Adipocyte (in vitro differentiated cells): ENCODE measurements around the gene C1QTNF6.
A peak's percentile ranks its signal among the peaks of the same experiment; 100 is the strongest.
"Not testable (repeated sequence)": the region's sequence is repeated elsewhere in the genome, so short reads cannot be mapped to it uniquely, and the experiment has no call there.

Source experiments
- DNase-seq: peaks from one replicate; pipeline ENCODE4 v3.0.0-alpha.2; 2015; ENCODE audit warnings: low read depth
- H3K27me3 ChIP-seq: replicated peaks from 2 replicates; pipeline ENCODE4 v1.7.0; 2013; ENCODE audit warnings: mild to moderate bottlenecking, low read length, moderate library complexity; ENCODE audit not compliant: control insufficient read depth, insufficient read depth
- H3K36me3 ChIP-seq: 2 replicates; pipeline ENCODE4 v1.7.0; 2013; ENCODE audit warnings: low read length, mild to moderate bottlenecking, moderate library complexity; ENCODE audit not compliant: control insufficient read depth, insufficient read depth, severe bottlenecking
- H3K4me1 ChIP-seq: 2 replicates; pipeline ENCODE4 v1.7.0; 2013; ENCODE audit warnings: mild to moderate bottlenecking, low read length, moderate library complexity; ENCODE audit not compliant: control insufficient read depth, insufficient read depth
- H3K4me3 ChIP-seq: 2 replicates; pipeline ENCODE4 v1.7.0; 2013; ENCODE audit warnings: mild to moderate bottlenecking, low read length, moderate library complexity
- H3K9ac ChIP-seq: 2 replicates; pipeline ENCODE4 v1.7.0; 2013; ENCODE audit warnings: mild to moderate bottlenecking, low read length, moderate library complexity
- H3K9me3 ChIP-seq: 2 replicates; pipeline ENCODE4 v1.7.0; 2013; ENCODE audit warnings: mild to moderate bottlenecking, low read length, moderate library complexity; ENCODE audit not compliant: control insufficient read depth

C1QTNF6 gene

DNA sequence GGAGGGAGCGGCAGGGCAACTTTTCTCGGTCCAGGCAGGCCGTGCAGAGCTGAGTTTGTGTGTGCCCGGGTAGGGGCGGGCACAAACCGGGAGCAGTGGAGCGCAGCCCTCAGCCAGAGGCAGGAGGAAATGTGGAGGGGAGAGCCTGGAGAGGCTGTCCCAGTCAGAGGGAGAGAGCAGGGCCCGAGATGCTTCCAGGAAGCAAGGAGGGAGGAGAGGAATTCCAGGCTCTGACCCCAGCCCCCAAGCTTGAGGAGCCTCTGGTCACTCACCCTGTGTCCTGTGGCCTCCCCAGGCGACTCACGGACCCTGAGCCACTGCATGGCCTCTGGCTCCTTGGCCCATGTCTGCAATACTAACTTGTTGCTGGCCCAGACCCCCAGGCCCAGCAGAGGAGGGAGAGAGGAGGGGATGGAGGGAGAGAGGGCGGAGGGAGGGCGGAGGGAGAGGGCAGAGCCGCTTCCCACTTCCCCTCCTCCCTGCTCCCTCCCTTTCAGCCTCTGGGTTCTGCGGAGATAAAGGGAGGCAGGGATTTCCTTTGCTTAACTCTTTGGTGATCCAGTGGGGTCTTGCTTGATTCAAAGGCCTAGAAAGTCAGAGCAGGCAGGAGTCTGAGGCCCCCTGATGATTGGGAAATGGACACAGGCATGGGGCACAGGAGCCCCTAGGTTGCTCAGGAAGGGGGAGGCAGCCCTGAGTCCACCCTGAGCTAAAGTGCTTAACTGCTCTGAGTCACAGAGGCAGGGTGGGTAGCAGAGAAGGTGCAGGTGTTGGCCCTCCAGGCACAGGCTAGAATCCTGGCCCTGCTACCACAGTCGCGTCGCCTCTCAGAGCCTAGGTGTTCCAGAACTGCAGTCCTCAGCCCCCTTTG, at the start of gene C1QTNF6:
Gene C1QTNF6, minus strand, starts transcription at position 357 of the 871 bp plus-strand sequence. Its CDS starts 34 bp downstream, at position 323.
- H3K9ac ChIP-seq, result peak within 1 kb of the TSS; percentile 84
- DNase-seq, result peak; percentile 60
- no peaks in the 10 kb centered on the region for H3K36me3 ChIP-seq
- H3K4me3 ChIP-seq, result peak within 1 kb of the TSS; percentile 78
- no peaks in the 10 kb centered on the region for H3K27me3 ChIP-seq
- H3K4me1 ChIP-seq, result peaks cover 29% of the 10 kb centered on the region
- H3K9me3 ChIP-seq, result no peaks in the 10 kb centered on the region

DNA sequence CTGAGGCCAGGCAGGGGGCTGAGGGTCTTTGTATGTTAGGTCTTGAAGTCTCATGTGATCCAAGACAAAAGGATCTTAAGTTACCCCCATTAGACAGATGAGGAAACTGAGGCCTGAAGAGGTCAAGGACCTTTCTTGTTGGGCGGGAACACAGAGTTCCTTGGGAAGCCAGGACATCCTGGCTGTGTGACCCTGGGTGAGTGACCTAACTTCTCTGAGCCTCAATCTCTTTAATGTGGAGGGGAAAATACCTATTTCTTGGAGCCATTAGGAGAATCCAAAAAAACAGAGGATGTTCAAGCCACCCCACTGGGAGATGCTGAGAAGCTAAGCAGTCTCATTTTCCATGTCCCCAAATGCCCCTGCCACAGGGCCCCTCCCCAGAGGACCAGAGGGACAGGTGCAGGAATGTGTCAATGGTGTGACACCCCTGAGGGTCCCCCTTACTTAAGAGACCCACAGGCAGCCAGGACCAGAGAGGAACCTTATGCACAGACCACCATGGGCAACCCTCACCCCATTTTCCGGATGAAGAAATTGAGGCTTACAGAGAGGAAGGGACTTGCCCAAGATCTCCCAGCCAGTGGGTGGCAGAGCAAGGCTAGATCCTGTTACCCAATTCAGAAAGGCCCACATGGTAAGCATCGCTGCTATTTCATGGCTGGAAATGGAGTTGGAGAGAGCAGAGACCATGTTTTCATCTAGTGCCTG, 48.0 kb upstream of the C1QTNF6 start:
- Histone ChIP-seq H3K4me3 (no peak overlapping the region), H3K4me1 (peaks cover 7% of the 10 kb centered on the region), H3K9ac (no peak overlapping the region), H3K27me3 (no peaks in the 10 kb centered on the region), H3K9me3 (no peaks in the 10 kb centered on the region), H3K36me3 (no peaks in the 10 kb centered on the region)
- DNase-seq, result no peak

DNA sequence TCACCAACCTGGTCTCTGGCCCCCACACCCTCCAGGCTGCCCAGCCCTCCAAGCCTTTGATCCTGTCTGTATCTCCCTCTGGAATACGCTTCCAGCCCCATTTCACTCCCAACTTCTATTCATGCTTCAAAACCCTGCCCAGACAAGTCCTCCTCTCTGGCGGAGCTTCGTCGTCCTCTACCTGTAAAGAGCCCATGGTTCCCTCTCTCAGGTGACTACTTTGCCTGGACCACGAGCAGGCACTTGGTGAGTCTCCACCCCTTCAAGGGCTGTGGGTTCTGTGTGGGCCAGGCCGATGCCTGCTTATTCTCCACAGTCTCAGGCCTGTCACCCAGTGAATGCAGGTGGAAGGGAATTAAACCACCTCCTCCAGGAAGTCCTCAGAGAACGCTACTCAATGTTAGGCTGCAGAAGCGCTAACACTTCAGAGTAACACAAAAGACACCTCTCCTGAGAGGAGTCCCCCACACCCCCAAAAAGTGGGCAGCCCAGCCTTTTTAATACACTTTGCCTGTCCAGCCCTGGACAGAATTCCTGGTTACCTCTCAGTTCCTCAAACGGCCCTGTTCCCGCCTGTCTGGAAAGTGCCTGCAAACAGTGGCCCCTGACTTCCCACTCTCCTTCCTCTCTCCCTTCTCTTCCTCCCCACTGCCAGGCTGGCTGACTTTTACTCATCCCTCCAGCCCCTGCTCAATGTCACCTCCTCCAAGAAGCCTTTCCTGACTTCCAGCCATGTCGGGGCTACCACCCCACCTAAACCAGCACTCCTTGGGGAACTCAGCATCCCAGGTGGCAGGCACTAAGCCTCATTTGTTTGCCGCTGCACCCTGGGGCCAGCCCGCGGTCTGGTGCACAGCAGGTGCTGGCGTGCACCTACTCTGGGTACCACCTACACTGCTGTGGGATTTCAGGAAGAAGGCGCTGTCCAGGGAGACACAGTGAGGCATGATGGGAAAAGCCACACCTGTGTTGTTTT, 47.0 kb upstream of the C1QTNF6 start:
- H3K9me3 ChIP-seq, result no peaks in the 10 kb centered on the region
- no peak overlapping the region for H3K4me3 ChIP-seq
- H3K4me1 ChIP-seq, result peaks cover 7% of the 10 kb centered on the region

DNA sequence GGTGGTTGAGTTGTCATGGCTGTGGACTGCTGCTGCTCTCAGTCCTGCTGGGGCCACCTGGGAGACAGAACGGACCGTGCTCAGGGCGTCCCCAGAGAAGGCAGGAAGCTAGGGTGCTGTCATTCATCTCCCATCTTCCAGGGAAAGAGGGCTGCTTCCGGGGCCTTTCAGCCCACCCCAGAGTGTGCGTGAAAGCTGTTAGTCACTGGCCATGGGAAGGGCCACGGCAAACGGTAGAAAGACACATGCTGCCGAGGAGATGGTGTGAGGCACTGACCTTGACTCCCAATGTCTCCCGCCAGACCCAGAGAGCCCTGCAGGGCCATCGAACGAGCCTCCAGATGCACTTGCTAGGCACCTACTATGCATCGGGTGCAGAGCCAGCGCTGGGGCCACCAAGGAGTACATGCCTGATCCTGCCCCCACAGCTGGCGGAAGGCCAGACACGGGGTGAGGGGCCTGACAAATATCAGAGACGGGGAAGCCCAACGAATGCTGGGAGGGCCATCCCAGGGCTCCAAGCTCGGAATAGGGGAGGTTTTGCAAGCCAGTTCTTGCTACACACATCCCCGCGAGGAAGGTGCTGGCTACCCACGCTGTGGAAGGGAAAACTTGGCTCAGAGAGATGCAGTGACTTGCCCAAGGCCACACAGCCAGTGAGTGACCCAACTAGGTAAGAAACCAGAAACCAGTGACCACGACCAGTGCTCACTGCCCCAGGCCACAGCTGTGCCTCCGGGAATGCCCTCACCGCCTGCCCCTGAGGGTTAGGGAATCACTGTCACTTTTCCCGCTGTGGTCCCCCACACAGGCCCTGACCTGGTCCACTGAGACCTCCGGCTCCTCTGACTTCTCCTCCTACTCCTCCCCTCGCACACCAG, 45.9 kb upstream of the C1QTNF6 start:
- Histone ChIP-seq H3K27me3 (no peaks in the 10 kb centered on the region), H3K4me1 (peaks cover 17% of the 10 kb centered on the region), H3K4me3 (no peak overlapping the region), H3K36me3 (no peaks in the 10 kb centered on the region), H3K9me3 (no peaks in the 10 kb centered on the region), H3K9ac (no peak overlapping the region)
- DNase-seq, result no peak

More for the DNA sequence above, 47.0 kb upstream of the C1QTNF6 start:
- Histone ChIP-seq H3K27me3 (no peaks in the 10 kb centered on the region), H3K36me3 (no peaks in the 10 kb centered on the region), H3K9ac (no peak overlapping the region)
- no peak for DNase-seq

DNA sequence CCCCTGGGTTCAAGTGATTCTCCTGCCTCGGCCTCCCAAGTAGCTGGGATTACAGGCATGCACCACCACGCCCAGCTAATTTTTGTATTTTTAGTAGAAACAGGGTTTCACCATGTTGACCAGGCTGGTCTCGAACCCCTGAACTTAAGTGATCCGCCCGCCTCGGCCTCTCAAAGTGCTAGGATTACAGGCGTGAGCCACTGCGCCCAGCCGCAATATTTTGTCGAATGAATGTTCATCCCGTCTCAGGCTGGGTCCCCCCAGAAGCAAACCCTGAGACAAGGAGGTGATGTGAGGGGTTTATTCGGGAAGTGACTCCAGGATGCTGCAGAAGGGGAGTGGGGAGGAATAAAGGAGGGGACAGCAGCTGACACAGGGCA, 45.3 kb upstream of the C1QTNF6 start:
- H3K27me3 ChIP-seq, H3K4me3 ChIP-seq, H3K9me3 ChIP-seq, DNase-seq, H3K9ac ChIP-seq, H3K36me3 ChIP-seq: not testable (repeated sequence)
- peaks cover 23% of the 10 kb centered on the region for H3K4me1 ChIP-seq

DNA sequence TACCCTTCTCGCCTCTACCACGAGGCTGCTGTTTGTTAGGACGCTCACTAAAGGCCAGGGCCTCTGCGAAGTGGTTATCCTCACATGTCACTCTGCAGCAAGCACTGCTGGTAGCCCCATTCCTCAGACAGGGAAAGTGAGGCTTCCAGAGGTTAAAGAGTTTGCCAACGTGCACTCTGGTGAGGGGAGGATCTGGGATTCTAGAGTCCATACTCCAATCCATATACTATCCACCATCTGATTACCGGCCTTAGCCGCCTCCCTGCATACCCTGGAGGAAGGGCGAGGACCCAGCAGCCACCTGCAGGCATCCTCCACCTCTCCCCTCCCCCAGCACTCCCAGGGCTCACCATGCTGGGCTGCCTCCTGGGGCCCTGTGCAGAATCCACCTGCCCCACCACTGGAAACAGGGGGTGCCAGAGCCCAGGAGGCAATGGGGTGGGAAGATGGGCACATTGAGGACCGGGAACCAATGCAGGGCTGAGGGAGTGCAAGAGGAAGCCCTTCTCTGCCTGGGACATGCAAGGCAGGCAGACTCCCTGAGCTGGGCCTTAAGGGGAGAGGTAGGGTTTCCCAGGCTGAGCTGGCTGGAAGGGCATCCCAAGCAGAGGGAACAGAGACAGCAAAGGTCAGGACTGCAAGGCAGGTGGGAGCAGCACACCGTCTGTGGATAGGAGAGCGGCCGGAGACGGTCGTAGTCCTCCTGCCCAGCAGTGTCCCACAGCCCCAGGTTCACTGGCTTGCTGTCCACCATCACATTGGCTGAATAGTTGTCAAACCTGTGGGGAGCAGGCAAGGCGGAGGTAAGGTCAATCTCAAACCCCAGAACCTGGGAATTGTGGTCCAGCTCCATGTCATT, 44.3 kb upstream of the C1QTNF6 start:
- H3K4me3 ChIP-seq, result no peak overlapping the region
- no peaks in the 10 kb centered on the region for H3K36me3 ChIP-seq
- H3K4me1 ChIP-seq, result peaks cover 23% of the 10 kb centered on the region
- H3K27me3 ChIP-seq, result no peaks in the 10 kb centered on the region
- no peaks in the 10 kb centered on the region for H3K9me3 ChIP-seq
- DNase-seq, result no peak
- H3K9ac ChIP-seq, result no peak overlapping the region

DNA sequence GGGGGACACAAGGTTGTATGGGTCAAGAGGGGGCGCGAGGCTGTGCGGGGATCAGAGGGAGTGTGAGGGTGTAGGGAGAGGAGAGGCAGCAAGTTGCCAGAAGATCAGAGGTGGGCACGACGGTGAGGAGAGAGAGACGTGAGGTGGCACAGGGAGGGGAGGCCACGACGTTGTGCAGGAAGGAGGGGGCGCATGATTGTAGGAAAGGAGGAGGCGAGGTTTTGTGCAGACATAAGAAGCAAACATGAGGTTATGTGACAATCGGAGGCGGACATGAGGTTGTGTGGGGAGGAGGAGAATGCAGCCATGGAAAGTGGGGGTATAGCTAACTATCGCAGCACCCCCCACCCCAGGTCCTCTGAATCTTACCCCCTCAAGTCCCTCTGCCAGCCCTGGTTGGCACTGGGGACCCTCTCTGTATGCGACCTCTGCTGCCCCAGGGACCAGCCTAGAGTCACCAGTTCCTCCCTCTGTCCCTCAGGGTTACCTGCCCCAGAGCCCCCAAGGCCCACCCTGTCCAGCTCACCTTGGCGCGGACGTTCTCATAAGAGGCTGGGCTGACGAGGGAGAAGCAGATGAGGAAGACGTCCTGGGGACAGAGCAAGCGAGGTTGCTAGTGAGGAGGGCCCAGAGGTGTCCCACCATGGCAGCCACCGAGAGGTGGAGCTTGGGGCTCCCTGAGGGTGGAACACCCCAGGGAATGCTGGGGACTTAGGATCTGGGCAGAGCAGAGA, 43.5 kb upstream of the C1QTNF6 start:
- Histone ChIP-seq H3K4me3 (no peak overlapping the region), H3K4me1 (peaks cover 23% of the 10 kb centered on the region), H3K27me3 (no peaks in the 10 kb centered on the region), H3K9ac (no peak overlapping the region), H3K9me3 (no peaks in the 10 kb centered on the region), H3K36me3 (no peaks in the 10 kb centered on the region)
- DNase-seq, result no peak

DNA sequence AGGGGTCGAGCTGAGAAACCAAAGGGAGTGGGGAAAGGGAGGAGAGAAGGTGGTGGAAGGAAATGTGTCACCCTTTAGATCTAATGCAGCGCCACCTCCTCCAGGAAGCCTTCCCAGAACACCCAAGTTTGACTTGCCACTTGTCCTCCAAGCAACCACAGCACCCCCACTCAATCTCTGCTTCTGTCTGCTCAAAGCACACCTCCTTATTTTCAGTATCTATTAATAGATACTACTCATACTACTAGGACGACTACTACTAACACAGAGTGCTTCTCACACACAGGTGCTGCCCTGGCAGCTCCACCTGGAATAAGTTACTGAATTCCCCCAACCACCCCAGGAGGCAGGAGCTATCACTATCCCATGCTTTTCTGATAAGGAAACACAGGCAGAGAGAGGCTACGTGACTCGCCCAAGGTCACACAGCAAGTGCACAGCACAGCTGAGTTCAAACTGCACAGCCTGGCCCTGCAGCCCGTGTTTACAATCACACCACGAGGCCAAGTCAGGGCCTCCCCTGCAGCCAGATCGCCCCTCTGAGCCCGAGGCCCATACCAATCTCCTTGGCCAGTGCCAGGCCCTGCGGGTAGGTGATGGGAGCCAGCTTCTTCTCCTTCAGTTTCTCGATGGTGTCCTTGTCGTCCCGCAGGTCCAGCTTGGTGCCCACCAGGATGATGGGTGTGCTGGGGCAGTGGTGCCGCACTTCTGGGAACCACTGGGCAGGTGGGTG, 42.8 kb upstream of the C1QTNF6 start:
- H3K9ac ChIP-seq, result no peak overlapping the region
- peaks cover 23% of the 10 kb centered on the region for H3K4me1 ChIP-seq
- DNase-seq, result no peak
- no peaks in the 10 kb centered on the region for H3K9me3 ChIP-seq
- H3K4me3 ChIP-seq, result no peak overlapping the region
- no peaks in the 10 kb centered on the region for H3K36me3 ChIP-seq
- no peaks in the 10 kb centered on the region for H3K27me3 ChIP-seq
